Measurements from ENCODE around the gene OGDHL. TPM values are rescaled to one million over a fixed set of nuclear protein-coding genes. Genes with fewer than 3 reads are reported as not detected.

Gene OGDHL
- total RNA-seq, 1 donor from 2014 or later: not detected

DNA sequence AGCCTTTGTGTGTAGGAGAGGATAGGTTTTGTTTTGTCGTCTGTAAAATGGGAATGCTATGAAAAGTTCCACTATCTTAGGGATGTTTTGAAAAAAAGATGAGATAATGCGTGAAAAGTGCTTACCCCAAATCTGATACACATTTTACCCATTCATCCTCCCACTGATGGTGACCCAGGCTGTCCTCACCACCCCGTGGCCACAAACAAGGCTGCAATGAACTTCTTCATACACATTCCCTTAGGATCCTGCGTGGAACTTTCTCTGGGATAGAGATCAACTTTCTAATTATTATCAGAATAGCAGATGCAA is 399 bp upstream of the OGDHL start:
- CTCF ChIA-PET: no interaction called here
- peaks cover 47% of the 10 kb centered on the region for H3K27me3 Mint-ChIP-seq
- H3K4me1 Mint-ChIP-seq: peaks cover 10% of the 10 kb centered on the region
- no peak for ATAC-seq (ENCODE audit: low read depth)
- DNase-seq: no peak
- intact Hi-C loops (cut with micrococcal nuclease): loop anchor here (5.0 kb wide), 2 partner anchors 155 to 225 kb away; partner anchors contain the start of gene ERCC6
- peaks cover 10% of the 10 kb centered on the region for H3K9me3 Mint-ChIP-seq
- H3K36me3 Mint-ChIP-seq (ENCODE audit: low read depth): no peaks in the 10 kb centered on the region
- TF ChIP-seq, protein P1, sequence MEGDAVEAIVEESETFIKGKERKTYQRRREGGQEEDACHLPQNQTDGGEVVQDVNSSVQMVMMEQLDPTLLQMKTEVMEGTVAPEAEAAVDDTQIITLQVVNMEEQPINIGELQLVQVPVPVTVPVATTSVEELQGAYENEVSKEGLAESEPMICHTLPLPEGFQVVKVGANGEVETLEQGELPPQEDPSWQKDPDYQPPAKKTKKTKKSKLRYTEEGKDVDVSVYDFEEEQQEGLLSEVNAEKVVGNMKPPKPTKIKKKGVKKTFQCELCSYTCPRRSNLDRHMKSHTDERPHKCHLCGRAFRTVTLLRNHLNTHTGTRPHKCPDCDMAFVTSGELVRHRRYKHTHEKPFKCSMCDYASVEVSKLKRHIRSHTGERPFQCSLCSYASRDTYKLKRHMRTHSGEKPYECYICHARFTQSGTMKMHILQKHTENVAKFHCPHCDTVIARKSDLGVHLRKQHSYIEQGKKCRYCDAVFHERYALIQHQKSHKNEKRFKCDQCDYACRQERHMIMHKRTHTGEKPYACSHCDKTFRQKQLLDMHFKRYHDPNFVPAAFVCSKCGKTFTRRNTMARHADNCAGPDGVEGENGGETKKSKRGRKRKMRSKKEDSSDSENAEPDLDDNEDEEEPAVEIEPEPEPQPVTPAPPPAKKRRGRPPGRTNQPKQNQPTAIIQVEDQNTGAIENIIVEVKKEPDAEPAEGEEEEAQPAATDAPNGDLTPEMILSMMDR (IDR thresholded peaks at IDR 0.05): no peak
- peak overlapping the region; percentile 49 for H3K4me3 Mint-ChIP-seq
- H3K27ac Mint-ChIP-seq: no peak overlapping the region
- POLR2A ChIA-PET: no interaction called here

DNA sequence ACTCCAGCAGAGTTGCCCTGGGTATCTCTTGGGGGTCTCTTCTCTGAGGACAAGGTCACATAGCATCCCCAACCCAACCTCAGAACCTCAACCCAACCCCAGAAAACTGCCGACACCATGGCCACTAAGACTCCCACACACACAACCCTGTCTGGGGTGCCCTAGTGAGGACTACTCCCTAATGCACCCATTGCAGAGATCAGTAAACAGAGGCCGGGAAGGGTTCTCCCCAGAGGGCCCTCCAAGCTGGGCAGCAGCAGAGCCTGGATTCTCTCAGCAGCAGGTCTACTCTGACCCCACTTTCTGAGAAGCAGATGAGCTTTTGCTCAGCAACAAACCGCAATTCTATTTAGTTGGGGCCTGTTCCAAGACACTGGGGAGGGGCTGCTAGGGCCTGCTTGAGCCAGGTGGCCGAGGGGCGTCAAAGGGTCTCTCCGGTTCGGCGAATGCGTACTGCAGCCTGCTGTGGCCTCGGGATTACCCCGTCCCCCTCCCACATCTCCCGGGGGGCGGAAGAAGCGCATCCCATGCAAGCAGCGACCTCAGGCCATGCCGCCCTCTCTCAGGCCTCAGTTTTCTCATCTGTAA is 828 bp downstream of the OGDHL start:
- Mint-ChIP-seq H3K27me3 (peaks cover 36% of the 10 kb centered on the region), H3K4me3 (peak overlapping the region; percentile 28), H3K36me3 (ENCODE audit: low read depth) (no peaks in the 10 kb centered on the region), H3K27ac (no peak overlapping the region), H3K9me3 (peaks cover 2% of the 10 kb centered on the region), H3K4me1 (peaks cover 10% of the 10 kb centered on the region)
- ATAC-seq (ENCODE audit: low read depth): no peak
- intact Hi-C loops (cut with micrococcal nuclease): loop anchor here (5.0 kb wide), 2 partner anchors 154 to 224 kb away; partner anchors contain the start of gene ERCC6
- no peak for DNase-seq
- TF ChIP-seq, protein P1 (IDR thresholded peaks at IDR 0.05): no peak
- ChIA-PET CTCF (no interaction called here), POLR2A (no interaction called here)

DNA sequence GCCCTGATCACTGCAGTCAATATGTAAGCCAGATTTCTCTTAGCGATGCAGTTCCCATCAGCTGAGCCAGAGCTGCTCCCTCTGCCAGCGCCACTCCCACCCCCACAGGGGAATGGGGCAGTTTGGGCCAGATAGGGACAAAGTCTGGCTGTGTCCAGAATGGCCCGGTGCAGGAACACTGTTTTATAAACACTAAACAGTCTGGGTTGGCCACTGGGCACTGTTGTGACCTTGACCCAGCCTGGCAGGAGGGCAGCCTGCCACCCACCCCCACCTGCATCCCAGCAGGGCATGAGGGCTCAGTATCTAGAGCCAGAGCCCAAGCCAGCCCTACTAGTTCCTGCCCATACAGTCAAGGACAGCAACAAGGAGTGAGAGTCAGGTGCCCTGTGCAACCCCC is 1.3 kb downstream of the OGDHL start:
- peaks cover 10% of the 10 kb centered on the region for H3K4me1 Mint-ChIP-seq
- H3K27me3 Mint-ChIP-seq: peaks cover 35% of the 10 kb centered on the region
- ATAC-seq (ENCODE audit: low read depth) (no peak), DNase-seq (no peak)
- no peak overlapping the region for H3K27ac Mint-ChIP-seq
- no peaks in the 10 kb centered on the region for H3K9me3 Mint-ChIP-seq
- TF ChIP-seq, protein P1 (IDR thresholded peaks at IDR 0.05): no peak
- POLR2A ChIA-PET: no interaction called here
- H3K4me3 Mint-ChIP-seq: peak overlapping the region; percentile 11
- H3K36me3 Mint-ChIP-seq (ENCODE audit: low read depth): no peaks in the 10 kb centered on the region
- intact Hi-C loops (cut with micrococcal nuclease): loop anchor here (5.0 kb wide), 2 partner anchors 153 to 223 kb away; partner anchors contain the start of gene ERCC6
- CTCF ChIA-PET: no interaction called here

DNA sequence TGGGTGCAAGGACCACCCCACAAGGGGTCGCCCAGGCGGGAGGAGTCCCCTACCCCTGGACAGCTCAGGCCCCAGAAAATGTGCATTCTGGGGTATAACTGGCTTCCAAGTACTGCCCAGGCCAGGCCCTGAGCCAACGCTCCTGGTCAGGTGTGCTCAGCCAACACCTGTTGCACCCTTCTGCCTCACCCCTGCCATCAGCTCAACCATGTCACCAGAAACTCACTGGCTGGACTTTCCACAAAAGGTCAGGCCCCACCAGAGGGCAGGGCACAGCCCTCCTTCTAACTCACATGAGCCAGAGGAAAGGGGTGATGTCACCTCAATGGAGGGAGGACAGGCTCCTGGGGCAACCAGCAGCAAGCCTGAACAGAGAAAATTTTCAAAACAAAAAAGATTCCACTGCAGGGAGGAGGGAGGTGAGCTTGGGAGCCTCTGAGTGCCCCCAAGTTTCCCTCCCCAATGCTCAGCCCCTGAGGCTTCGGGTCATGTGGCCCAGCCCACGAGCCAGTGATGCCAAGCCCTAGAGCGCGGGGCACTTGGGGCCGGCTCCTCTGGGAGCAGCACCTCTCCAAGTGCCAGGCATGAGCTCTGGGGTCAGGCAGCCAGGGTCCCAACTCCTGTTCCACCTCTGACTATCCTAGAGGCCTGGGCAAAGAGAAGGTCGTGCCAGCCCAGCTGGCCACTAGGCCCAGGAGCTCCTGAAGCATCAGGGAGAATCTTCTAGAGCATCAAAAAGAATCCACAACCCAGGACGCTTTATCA is 2.2 kb downstream of the OGDHL start:
- Mint-ChIP-seq H3K27me3 (peaks cover 33% of the 10 kb centered on the region), H3K4me1 (peaks cover 10% of the 10 kb centered on the region), H3K27ac (no peak overlapping the region), H3K36me3 (ENCODE audit: low read depth) (no peaks in the 10 kb centered on the region), H3K9me3 (no peaks in the 10 kb centered on the region), H3K4me3 (no peak overlapping the region)
- POLR2A ChIA-PET: no interaction called here
- DNase-seq (no peak), ATAC-seq (ENCODE audit: low read depth) (no peak)
- TF ChIP-seq, protein P1 (IDR thresholded peaks at IDR 0.05): no peak
- intact Hi-C loops (cut with micrococcal nuclease): loop anchor here (5.0 kb wide), 2 partner anchors 153 to 223 kb away; partner anchors contain the start of gene ERCC6
- CTCF ChIA-PET: no interaction called here

DNA sequence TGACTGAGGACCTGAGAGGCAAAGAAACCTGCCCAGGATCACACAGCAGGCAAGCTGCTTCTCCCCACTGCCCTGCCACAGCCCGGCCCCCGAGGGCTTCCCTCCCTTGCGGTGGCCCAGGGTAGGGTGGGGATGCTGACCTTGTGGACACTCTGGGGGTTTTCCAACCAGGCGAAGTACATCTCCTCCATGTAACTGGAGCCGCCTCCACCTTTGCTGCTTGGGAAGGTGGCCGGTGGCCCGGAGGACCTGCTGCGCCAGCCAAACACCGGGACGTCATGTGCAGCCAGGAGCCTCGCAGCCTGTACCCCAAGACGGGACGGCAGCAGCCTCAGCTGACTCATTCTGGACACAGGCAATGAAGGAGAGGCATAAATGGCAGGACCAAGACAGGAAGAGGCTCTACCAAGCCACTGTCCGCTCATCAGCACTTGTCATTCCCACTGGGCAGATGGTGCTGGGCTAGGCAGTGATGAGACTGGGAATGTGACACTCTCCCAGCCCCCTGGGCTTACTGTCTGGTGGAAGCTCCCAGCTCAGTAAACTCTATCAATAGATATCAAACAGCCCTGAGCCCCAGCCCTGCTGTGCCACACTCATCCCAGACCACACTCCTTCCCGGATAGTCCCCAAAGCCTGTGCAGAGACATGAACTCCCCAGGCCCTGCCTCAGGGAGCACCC is 3.7 kb downstream of the OGDHL start:
- H3K4me1 Mint-ChIP-seq: peaks cover 10% of the 10 kb centered on the region
- ATAC-seq (ENCODE audit: low read depth) (no peak), DNase-seq (no peak)
- H3K4me3 Mint-ChIP-seq: no peak overlapping the region
- H3K27ac Mint-ChIP-seq: no peak overlapping the region
- peaks cover 28% of the 10 kb centered on the region for H3K27me3 Mint-ChIP-seq
- intact Hi-C loops (cut with micrococcal nuclease): no loop called here
- H3K9me3 Mint-ChIP-seq: no peaks in the 10 kb centered on the region
- no peaks in the 10 kb centered on the region for H3K36me3 Mint-ChIP-seq (ENCODE audit: low read depth)
- TF ChIP-seq, protein P1 (IDR thresholded peaks at IDR 0.05): no peak
- ChIA-PET CTCF (no interaction called here), POLR2A (no interaction called here)
